Measurements from ENCODE around the gene ZC2HC1B. TPM values are rescaled to one million over a fixed set of nuclear protein-coding genes. Genes with fewer than 3 reads are reported as not detected.

Gene ZC2HC1B
- polyA plus RNA-seq, 4 donors: not detected

- no peak for DNase-seq (ENCODE audit: low read depth in 4 of 4, low spot score in 3 of 4)
Observed at GRCh38 chr6:143928853-143929252, 64.6 kb downstream of the ZC2HC1B start.

- no peak for DNase-seq (ENCODE audit: low read depth in 4 of 4, low spot score in 3 of 4)
Observed at GRCh38 chr6:143929975-143930374, 65.7 kb downstream of the ZC2HC1B start.

GRCh38 chr6:143934331-143934730 lies 70.1 kb downstream of the ZC2HC1B start:
- no peak for DNase-seq (ENCODE audit: low read depth in 4 of 4, low spot score in 3 of 4)

GRCh38 chr6:143934867-143935266 lies 70.6 kb downstream of the ZC2HC1B start:
- DNase-seq (ENCODE audit: low read depth in 4 of 4, low spot score in 3 of 4): no peak

- DNase-seq (ENCODE audit: low read depth in 4 of 4, low spot score in 3 of 4): no peak
Observed at GRCh38 chr6:143936347-143936746, 72.1 kb downstream of the ZC2HC1B start.

- no peak for DNase-seq (ENCODE audit: low read depth in 4 of 4, low spot score in 3 of 4)
Observed at GRCh38 chr6:143936778-143937667, 72.7 kb downstream of the ZC2HC1B start.

GRCh38 chr6:143937668-143937970 lies 73.3 kb downstream of the ZC2HC1B start:
- no peak for DNase-seq (ENCODE audit: low read depth in 4 of 4, low spot score in 3 of 4)

GRCh38 chr6:143939364-143939763 lies 75.1 kb downstream of the ZC2HC1B start:
- DNase-seq (ENCODE audit: low read depth in 4 of 4, low spot score in 3 of 4): no peak

GRCh38 chr6:143940011-143940597 lies 75.8 kb downstream of the ZC2HC1B start:
- DNase-seq (ENCODE audit: low read depth in 4 of 4, low spot score in 3 of 4): no peak

- DNase-seq (ENCODE audit: low read depth in 4 of 4, low spot score in 3 of 4): no peak
Observed at GRCh38 chr6:143941852-143942627, 77.8 kb downstream of the ZC2HC1B start.

GRCh38 chr6:143948208-143948607 lies 83.9 kb downstream of the ZC2HC1B start:
- no peak for DNase-seq (ENCODE audit: low read depth in 4 of 4, low spot score in 3 of 4)

GRCh38 chr6:143949535-143949934 lies 85.3 kb downstream of the ZC2HC1B start:
- no peak for DNase-seq (ENCODE audit: low read depth in 4 of 4, low spot score in 3 of 4)

- DNase-seq (ENCODE audit: low read depth in 4 of 4, low spot score in 3 of 4): no peak
Observed at GRCh38 chr6:143949962-143950361, 85.7 kb downstream of the ZC2HC1B start.

- DNase-seq (ENCODE audit: low read depth in 4 of 4, low spot score in 3 of 4): no peak
Observed at GRCh38 chr6:143950875-143951274, 86.6 kb downstream of the ZC2HC1B start.

GRCh38 chr6:143952060-143952778 lies 87.9 kb downstream of the ZC2HC1B start:
- no peak for DNase-seq (ENCODE audit: low read depth in 4 of 4, low spot score in 3 of 4)

- DNase-seq (ENCODE audit: low read depth in 4 of 4, low spot score in 3 of 4): no peak
Observed at GRCh38 chr6:143952947-143953701, 88.8 kb downstream of the ZC2HC1B start.

- DNase-seq (ENCODE audit: low read depth in 4 of 4, low spot score in 3 of 4): no peak
Observed at GRCh38 chr6:143953922-143954321, 89.6 kb downstream of the ZC2HC1B start.

- DNase-seq (ENCODE audit: low read depth in 4 of 4, low spot score in 3 of 4): no peak
Observed at GRCh38 chr6:143955971-143956370, 91.7 kb downstream of the ZC2HC1B start.

GRCh38 chr6:143957679-143958274 lies 93.5 kb downstream of the ZC2HC1B start:
- no peak for DNase-seq (ENCODE audit: low read depth in 4 of 4, low spot score in 3 of 4)

Measured in left renal pelvis (tissue), 4 donors.